Liver (tissue), 3 donors: ENCODE data around the gene CLEC16A.

ENCODE experiments used
- GABPA ChIP-seq, 2 donors: IDR thresholded peaks in 1 of 2; conservative IDR thresholded peaks in 1 of 2; 2 replicates each; pipeline ENCODE4 v1.6.1; 2016; ENCODE audit warnings: antibody characterized with exemption in 2 of 2, mild to moderate bottlenecking in 1 of 2, moderate library complexity in 1 of 2
- JUND ChIP-seq, 2 donors: IDR thresholded peaks; 2 replicates each; pipeline ENCODE4 v1.6.1; 2016; ENCODE audit warnings: antibody characterized with exemption in 2 of 2
- RAD21 ChIP-seq, 2 donors: IDR thresholded peaks; 2 replicates each; pipeline ENCODE4 v1.6.1; 2016; ENCODE audit warnings: antibody characterized with exemption in 2 of 2, mild to moderate bottlenecking in 2 of 2
- SP1 ChIP-seq: IDR thresholded peaks from 2 replicates; pipeline ENCODE4 v1.6.1; 2018; ENCODE audit warnings: antibody characterized with exemption, mild to moderate bottlenecking
- TAF1 ChIP-seq: conservative IDR thresholded peaks from 2 replicates; pipeline ENCODE4 v1.6.1; 2016; ENCODE audit warnings: antibody characterized with exemption, mild to moderate bottlenecking
- YY1 ChIP-seq: IDR thresholded peaks from 2 replicates; pipeline ENCODE4 v1.6.1; 2016; ENCODE audit warnings: antibody characterized with exemption, mild to moderate bottlenecking
- TF ChIP-seq, protein P1 (sequence below): fragments of 150-350 bp; IDR thresholded peaks from 2 replicates; pipeline ENCODE4 v1.5.1; 2017; ENCODE audit warnings: improper control_type of control experiment, low read depth, low read length; ENCODE audit not compliant: missing input control
- TF ChIP-seq, protein P2 (sequence below): IDR thresholded peaks from 2 replicates; pipeline ENCODE4 v1.6.1; 2016; ENCODE audit warnings: antibody characterized with exemption
- TF ChIP-seq, protein P3 (sequence below): IDR thresholded peaks from 2 replicates; pipeline ENCODE4 v1.6.1; 2016; ENCODE audit warnings: antibody characterized with exemption, mild to moderate bottlenecking
- TF ChIP-seq, protein P4 (sequence below): IDR thresholded peaks from 2 replicates; pipeline ENCODE4 v1.6.1; 2016; ENCODE audit warnings: antibody characterized with exemption
- TF ChIP-seq, protein P5 (sequence below): IDR thresholded peaks from 2 replicates; pipeline ENCODE4 v1.6.1; 2016; ENCODE audit warnings: antibody characterized with exemption
- donor health status: healthy.
- donor health status: healthy.

DNA sequence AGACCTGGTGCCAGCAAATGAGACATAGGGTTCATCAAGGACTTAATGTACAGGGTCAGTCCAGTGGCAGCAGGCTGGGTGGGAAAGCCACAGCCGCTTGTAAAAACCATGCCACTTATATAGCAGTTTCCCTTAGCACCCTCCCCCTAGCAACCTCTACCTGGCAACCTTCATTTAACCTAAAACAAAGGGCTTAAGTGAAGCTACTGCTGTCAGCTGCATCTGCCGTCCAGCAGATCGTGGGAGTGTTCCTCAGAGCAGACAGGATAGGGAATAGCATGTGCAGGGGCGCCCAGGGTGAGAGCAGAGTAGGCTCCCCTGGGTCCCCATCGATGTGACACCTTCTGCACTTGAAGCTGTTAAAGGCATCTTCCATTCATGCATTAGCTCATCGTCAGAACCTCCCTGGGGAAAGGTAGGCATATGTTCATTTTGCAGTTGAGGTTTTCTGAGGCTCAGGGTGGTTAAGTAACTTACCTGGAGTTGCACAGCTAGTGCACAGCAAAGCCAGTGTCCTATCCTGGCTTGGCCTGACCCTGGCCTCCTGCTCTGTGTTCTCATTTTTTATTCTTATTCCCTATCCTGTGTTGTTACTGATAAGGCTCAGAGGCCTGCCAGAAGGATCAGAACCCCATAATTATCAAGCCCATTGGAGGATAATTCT lies 199.1 kb downstream of the CLEC16A start:
- TF ChIP-seq RAD21 (IDR thresholded peaks at IDR 0.05), result no peak
- TF ChIP-seq, protein P1, sequence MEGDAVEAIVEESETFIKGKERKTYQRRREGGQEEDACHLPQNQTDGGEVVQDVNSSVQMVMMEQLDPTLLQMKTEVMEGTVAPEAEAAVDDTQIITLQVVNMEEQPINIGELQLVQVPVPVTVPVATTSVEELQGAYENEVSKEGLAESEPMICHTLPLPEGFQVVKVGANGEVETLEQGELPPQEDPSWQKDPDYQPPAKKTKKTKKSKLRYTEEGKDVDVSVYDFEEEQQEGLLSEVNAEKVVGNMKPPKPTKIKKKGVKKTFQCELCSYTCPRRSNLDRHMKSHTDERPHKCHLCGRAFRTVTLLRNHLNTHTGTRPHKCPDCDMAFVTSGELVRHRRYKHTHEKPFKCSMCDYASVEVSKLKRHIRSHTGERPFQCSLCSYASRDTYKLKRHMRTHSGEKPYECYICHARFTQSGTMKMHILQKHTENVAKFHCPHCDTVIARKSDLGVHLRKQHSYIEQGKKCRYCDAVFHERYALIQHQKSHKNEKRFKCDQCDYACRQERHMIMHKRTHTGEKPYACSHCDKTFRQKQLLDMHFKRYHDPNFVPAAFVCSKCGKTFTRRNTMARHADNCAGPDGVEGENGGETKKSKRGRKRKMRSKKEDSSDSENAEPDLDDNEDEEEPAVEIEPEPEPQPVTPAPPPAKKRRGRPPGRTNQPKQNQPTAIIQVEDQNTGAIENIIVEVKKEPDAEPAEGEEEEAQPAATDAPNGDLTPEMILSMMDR, result no peak
- TF ChIP-seq SP1, result no peak
- TF ChIP-seq, protein P2, sequence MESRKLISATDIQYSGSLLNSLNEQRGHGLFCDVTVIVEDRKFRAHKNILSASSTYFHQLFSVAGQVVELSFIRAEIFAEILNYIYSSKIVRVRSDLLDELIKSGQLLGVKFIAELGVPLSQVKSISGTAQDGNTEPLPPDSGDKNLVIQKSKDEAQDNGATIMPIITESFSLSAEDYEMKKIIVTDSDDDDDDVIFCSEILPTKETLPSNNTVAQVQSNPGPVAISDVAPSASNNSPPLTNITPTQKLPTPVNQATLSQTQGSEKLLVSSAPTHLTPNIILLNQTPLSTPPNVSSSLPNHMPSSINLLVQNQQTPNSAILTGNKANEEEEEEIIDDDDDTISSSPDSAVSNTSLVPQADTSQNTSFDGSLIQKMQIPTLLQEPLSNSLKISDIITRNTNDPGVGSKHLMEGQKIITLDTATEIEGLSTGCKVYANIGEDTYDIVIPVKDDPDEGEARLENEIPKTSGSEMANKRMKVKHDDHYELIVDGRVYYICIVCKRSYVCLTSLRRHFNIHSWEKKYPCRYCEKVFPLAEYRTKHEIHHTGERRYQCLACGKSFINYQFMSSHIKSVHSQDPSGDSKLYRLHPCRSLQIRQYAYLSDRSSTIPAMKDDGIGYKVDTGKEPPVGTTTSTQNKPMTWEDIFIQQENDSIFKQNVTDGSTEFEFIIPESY, result no peak
- TF ChIP-seq TAF1, result no peak
- TF ChIP-seq, protein P3, sequence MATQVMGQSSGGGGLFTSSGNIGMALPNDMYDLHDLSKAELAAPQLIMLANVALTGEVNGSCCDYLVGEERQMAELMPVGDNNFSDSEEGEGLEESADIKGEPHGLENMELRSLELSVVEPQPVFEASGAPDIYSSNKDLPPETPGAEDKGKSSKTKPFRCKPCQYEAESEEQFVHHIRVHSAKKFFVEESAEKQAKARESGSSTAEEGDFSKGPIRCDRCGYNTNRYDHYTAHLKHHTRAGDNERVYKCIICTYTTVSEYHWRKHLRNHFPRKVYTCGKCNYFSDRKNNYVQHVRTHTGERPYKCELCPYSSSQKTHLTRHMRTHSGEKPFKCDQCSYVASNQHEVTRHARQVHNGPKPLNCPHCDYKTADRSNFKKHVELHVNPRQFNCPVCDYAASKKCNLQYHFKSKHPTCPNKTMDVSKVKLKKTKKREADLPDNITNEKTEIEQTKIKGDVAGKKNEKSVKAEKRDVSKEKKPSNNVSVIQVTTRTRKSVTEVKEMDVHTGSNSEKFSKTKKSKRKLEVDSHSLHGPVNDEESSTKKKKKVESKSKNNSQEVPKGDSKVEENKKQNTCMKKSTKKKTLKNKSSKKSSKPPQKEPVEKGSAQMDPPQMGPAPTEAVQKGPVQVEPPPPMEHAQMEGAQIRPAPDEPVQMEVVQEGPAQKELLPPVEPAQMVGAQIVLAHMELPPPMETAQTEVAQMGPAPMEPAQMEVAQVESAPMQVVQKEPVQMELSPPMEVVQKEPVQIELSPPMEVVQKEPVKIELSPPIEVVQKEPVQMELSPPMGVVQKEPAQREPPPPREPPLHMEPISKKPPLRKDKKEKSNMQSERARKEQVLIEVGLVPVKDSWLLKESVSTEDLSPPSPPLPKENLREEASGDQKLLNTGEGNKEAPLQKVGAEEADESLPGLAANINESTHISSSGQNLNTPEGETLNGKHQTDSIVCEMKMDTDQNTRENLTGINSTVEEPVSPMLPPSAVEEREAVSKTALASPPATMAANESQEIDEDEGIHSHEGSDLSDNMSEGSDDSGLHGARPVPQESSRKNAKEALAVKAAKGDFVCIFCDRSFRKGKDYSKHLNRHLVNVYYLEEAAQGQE, result no peak
- TF ChIP-seq, protein P4, sequence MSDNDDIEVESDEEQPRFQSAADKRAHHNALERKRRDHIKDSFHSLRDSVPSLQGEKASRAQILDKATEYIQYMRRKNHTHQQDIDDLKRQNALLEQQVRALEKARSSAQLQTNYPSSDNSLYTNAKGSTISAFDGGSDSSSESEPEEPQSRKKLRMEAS, result no peak
- no peak for TF ChIP-seq JUND (IDR thresholded peaks at IDR 0.05)
- TF ChIP-seq GABPA (IDR thresholded peaks at IDR 0.05 in 1 of 2, conservative IDR thresholded peaks at IDR 0.05 in 1 of 2), result no peak
- TF ChIP-seq, protein P5, sequence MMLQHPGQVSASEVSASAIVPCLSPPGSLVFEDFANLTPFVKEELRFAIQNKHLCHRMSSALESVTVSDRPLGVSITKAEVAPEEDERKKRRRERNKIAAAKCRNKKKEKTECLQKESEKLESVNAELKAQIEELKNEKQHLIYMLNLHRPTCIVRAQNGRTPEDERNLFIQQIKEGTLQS, result no peak
- no peak for TF ChIP-seq YY1
